Right lobe of liver (tissue), 6 donors: Measurements from ENCODE around the gene MAMSTR. TPM values are rescaled to one million over a fixed set of nuclear protein-coding genes. Genes with fewer than 3 reads are reported as not detected.

ENCODE experiments used
- ATAC-seq, 4 donors: fragments of 200-7000 bp; cut with Tn5 transposase; one replicate each; pipeline ENCODE4 v1.9.1; 2020; ENCODE audit warnings: mild to moderate bottlenecking in 4 of 4, moderate library complexity in 4 of 4
- DNase-seq, 3 donors: peaks; one replicate each; pipeline ENCODE4 v3.0.0-alpha.2; 2020
- H3K27ac ChIP-seq, 3 donors: fragments of 200-600 bp; one replicate each; pipeline ENCODE4 v1.8.0; 2022
- H3K27me3 ChIP-seq, 2 donors: fragments of 200-600 bp; one replicate each; pipeline ENCODE4 v1.8.0; 2022
- H3K36me3 ChIP-seq, 4 donors: fragments of 200-600 bp; sonication (generic) in 1 of 4; one replicate each; pipeline versions ENCODE4 v1.5.1 to v1.8.0; 2017 to 2022; ENCODE audit warnings: control low read depth in 1 of 4
- H3K4me1 ChIP-seq, 4 donors: fragments of 200-600 bp; sonication (generic) in 1 of 4; one replicate each; pipeline versions ENCODE4 v1.5.1 to v1.8.0; 2017 to 2022; ENCODE audit warnings: control low read depth in 1 of 4
- H3K4me3 ChIP-seq, 3 donors: fragments of 200-600 bp; one replicate each; pipeline ENCODE4 v1.8.0; 2022
- H3K9me3 ChIP-seq, 4 donors: fragments of 200-600 bp; sonication (generic) in 1 of 4; one replicate each; pipeline versions ENCODE4 v1.5.1 to v1.8.0; 2017 to 2022; ENCODE audit warnings: control low read depth in 1 of 4
- POLR2A ChIP-seq: fragments of 450-650 bp; IDR thresholded peaks from one replicate; pipeline ENCODE4 v1.6.1; 2017; ENCODE audit warnings: antibody characterized with exemption, mild to moderate bottlenecking
- WGBS: methylation state at CpG from one replicate; pipeline ENCODE4 v1.1.6; 2018; ENCODE audit warnings: low coverage, low lambda C conversion rate; ENCODE audit not compliant: insufficient coverage; ENCODE audit errors: missing lambda C conversion rate; 5-methylcytosine and 5-hydroxymethylcytosine counted together
- intact Hi-C, 2 donors: fragments of 100-400 bp; cut with DNase I; formaldehyde crosslinking; loops; one replicate each; pipeline versions ENCODE4 v1.11.2 to v1.14.1; 2022
- total RNA-seq, 6 experiments: library from RNA; depleted of rRNA in 2 of 6; stranded (reverse); fragments of >200 nt in 2 of 6; fragmentation: NEBNext Ultra II Directional in 3 of 6; extraction: Animal tissue kit (Norgen Biotek cat#: 25700) in 3 of 6; gene quantifications; one replicate each; pipeline versions ENCODE4 v1.1.0 to v1.2.4, GENCODE V29; 2016 to 2023
- TF ChIP-seq, protein P1 (sequence below), 4 donors: fragments of 200-600 bp in 3 of 4; fragments of 450-650 bp in 1 of 4; IDR thresholded peaks; one replicate each; pipeline versions ENCODE4 v1.5.1 to v1.8.0; 2016 to 2022; ENCODE audit warnings: antibody characterized with exemption in 4 of 4, mild to moderate bottlenecking in 2 of 4
- donor health status: DM: no; HTN: yes; CAD: no.
- donor health status: DM: no; HTN: no; CAD: no.
- donor health status: DM: no; HTN: no; CAD: no.
- donor health status: DM: no; HTN: yes; CAD: no.
- donor health status: DM: no; HTN: yes; CAD: no.

MAMSTR gene
- total RNA-seq, 6 experiments from 2014 or later = 0.22 to 0.37 (median 0.24) TPM; not detected in 1

GRCh38 chr19:48668332-48668731 lies 51.2 kb downstream of the MAMSTR start:
- DNase-seq (no peak), ATAC-seq (peak in 1 of 4 donors; percentile 35)
- Histone ChIP-seq H3K27ac (no peak overlapping the region), H3K9me3 (no peaks in the 10 kb centered on the region), H3K36me3 (no peaks in the 10 kb centered on the region), H3K4me3 (no peak overlapping the region), H3K4me1 (no peaks in the 10 kb centered on the region), H3K27me3 (no peaks in the 10 kb centered on the region)
- TF ChIP-seq, protein P1, sequence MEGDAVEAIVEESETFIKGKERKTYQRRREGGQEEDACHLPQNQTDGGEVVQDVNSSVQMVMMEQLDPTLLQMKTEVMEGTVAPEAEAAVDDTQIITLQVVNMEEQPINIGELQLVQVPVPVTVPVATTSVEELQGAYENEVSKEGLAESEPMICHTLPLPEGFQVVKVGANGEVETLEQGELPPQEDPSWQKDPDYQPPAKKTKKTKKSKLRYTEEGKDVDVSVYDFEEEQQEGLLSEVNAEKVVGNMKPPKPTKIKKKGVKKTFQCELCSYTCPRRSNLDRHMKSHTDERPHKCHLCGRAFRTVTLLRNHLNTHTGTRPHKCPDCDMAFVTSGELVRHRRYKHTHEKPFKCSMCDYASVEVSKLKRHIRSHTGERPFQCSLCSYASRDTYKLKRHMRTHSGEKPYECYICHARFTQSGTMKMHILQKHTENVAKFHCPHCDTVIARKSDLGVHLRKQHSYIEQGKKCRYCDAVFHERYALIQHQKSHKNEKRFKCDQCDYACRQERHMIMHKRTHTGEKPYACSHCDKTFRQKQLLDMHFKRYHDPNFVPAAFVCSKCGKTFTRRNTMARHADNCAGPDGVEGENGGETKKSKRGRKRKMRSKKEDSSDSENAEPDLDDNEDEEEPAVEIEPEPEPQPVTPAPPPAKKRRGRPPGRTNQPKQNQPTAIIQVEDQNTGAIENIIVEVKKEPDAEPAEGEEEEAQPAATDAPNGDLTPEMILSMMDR (IDR thresholded peaks at IDR 0.05) = no peak
- TF ChIP-seq POLR2A = no peak
- 51% methylated on average over 2 of the region's 3 CpGs for WGBS
- intact Hi-C loops = no loop called here

DNA sequence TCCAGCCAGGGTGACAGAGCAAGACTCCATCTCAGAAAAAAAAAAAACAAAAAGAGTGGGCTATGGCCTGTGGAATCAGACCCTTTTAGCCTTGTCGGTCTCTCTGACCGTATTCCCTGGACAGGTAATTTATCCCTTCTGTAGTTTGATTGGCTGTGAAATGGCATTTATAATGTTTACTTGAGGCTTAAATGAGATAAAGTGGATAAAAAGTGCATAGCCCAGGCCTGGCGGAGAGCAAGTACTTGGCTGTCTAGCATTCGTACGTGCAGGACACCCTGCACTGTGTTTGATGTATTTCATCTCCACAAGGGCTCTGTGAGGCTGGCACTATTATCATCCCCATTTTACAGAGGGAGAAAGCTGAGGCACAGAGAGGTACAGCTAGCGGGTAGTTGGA lies 53.7 kb downstream of the MAMSTR start:
- Histone ChIP-seq H3K36me3 (no peaks in the 10 kb centered on the region), H3K27me3 (no peaks in the 10 kb centered on the region), H3K27ac (no peak overlapping the region), H3K9me3 (no peaks in the 10 kb centered on the region), H3K4me1 (no peaks in the 10 kb centered on the region), H3K4me3 (no peak overlapping the region)
- ATAC-seq (no peak), DNase-seq (no peak)
- TF ChIP-seq POLR2A = no peak
- TF ChIP-seq, protein P1 (IDR thresholded peaks at IDR 0.05) = no peak
- 85% methylated on average over 5 of the region's 6 CpGs for WGBS
- intact Hi-C loops = no loop called here

DNA sequence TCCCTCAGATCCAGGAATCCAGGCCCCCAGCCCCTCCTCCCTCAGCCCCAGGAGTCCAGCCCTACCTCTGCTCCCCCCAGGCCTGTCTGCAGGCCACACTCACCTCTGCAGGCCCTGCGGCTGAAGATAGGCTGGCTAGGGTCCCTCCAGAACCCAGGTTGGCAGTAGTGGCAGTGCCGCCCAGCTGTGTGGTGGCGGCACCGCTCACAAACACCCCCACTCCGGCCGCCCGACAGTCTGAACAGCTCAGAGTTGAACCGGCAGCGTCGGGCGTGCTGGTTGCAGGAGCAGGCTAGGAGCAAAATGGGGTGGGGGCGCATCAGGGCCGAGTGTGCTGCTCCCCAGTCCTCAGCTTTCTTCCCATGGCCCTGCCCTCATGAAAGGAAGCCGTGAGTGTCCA lies 55.0 kb downstream of the MAMSTR start:
- no peaks in the 10 kb centered on the region for H3K36me3 ChIP-seq
- no peaks in the 10 kb centered on the region for H3K4me1 ChIP-seq
- DNase-seq = no peak
- no peak overlapping the region for H3K4me3 ChIP-seq
- no peaks in the 10 kb centered on the region for H3K27me3 ChIP-seq
- 69% methylated on average over 6 of the region's 14 CpGs for WGBS
- no peaks in the 10 kb centered on the region for H3K9me3 ChIP-seq
- H3K27ac ChIP-seq = no peak overlapping the region
- intact Hi-C loops = no loop called here
- TF ChIP-seq, protein P1 (IDR thresholded peaks at IDR 0.05) = no peak
- no peak for TF ChIP-seq POLR2A
- ATAC-seq = no peak

GRCh38 chr19:48663667-48664066 lies 55.9 kb downstream of the MAMSTR start:
- TF ChIP-seq, protein P1 (IDR thresholded peaks at IDR 0.05) = no peak
- TF ChIP-seq POLR2A = no peak
- no peaks in the 10 kb centered on the region for H3K36me3 ChIP-seq
- no peaks in the 10 kb centered on the region for H3K4me1 ChIP-seq
- WGBS = 82% methylated on average over 4 of the region's 4 CpGs
- no peak overlapping the region for H3K4me3 ChIP-seq
- H3K27me3 ChIP-seq = no peaks in the 10 kb centered on the region
- no peak overlapping the region for H3K27ac ChIP-seq
- H3K9me3 ChIP-seq = no peaks in the 10 kb centered on the region
- DNase-seq (no peak), ATAC-seq (no peak)
- intact Hi-C loops = no loop called here

Other genes starting within 250 kb of the MAMSTR start
- gene LMTK3, start 207.9 kb downstream of the MAMSTR start, total RNA-seq = under 1 TPM in 5 of 6 experiments, not detected in 1; 0.09 to 0.31 (median 0.12) TPM
- under 1 TPM in 1 of 6 experiments, not detected in 5; 0.61 TPM for gene SULT2B1, start 167.6 kb downstream of the MAMSTR start, total RNA-seq
- not detected for gene SPACA4, start 113.0 kb downstream of the MAMSTR start, total RNA-seq
- under 1 TPM in 2 of 6 experiments, not detected in 4; 0.22 to 0.37 TPM for gene FAM83E, start 104.6 kb downstream of the MAMSTR start, total RNA-seq
- 100 to 1,000 TPM; 355 to 867 (median 385) TPM for gene RPL18, start 100.5 kb downstream of the MAMSTR start, total RNA-seq
- gene SPHK2, start 100.2 kb downstream of the MAMSTR start, total RNA-seq = 10 to 100 TPM; 11.4 to 30.1 (median 17.2) TPM
- gene DBP, start 82.3 kb downstream of the MAMSTR start, total RNA-seq = 10 to 100 TPM in 2 of 6 experiments, 1 to 10 TPM in 4; 1.8 to 11.6 (median 3.3) TPM
- 1 to 10 TPM in 2 of 6 experiments, under 1 TPM in 4; 0.25 to 2.0 (median 0.54) TPM for gene CA11, start 73.5 kb downstream of the MAMSTR start, total RNA-seq
- under 1 TPM in 2 of 6 experiments, not detected in 4; 0.11 to 0.32 TPM for gene NTN5, start 46.7 kb downstream of the MAMSTR start, total RNA-seq
- 1 to 10 TPM in 1 of 6 experiments, not detected in 5; 2.6 TPM for gene FUT2, start 23.8 kb downstream of the MAMSTR start, total RNA-seq
- 1 to 10 TPM; 2.7 to 6.7 (median 4.9) TPM for gene RASIP1, start 20.9 kb upstream of the MAMSTR start, total RNA-seq
- gene IZUMO1, start 27.2 kb upstream of the MAMSTR start, total RNA-seq = under 1 TPM in 5 of 6 experiments, not detected in 1; 0.10 to 0.35 (median 0.13) TPM
- gene FUT1, start 32.9 kb upstream of the MAMSTR start, total RNA-seq = 1 to 10 TPM in 3 of 6 experiments, under 1 TPM in 3; 0.22 to 1.9 (median 0.93) TPM
- 10 to 100 TPM in 4 of 6 experiments, 1 to 10 TPM in 1, not detected in 1; 5.1 to 55.3 (median 32.7) TPM for gene FGF21, start 35.8 kb upstream of the MAMSTR start, total RNA-seq
- gene BCAT2, start 91.3 kb upstream of the MAMSTR start, total RNA-seq = 10 to 100 TPM in 4 of 6 experiments, 1 to 10 TPM in 2; 8.9 to 48.3 (median 12.5) TPM
- 10 to 100 TPM in 4 of 6 experiments, 1 to 10 TPM in 2; 3.5 to 78.0 (median 15.7) TPM for gene HSD17B14, start 116.8 kb upstream of the MAMSTR start, total RNA-seq
- 10 to 100 TPM in 4 of 6 experiments, 1 to 10 TPM in 2; 5.7 to 25.6 (median 12.0) TPM for gene PLEKHA4, start 148.9 kb upstream of the MAMSTR start, total RNA-seq
- gene PPP1R15A, start 152.7 kb upstream of the MAMSTR start, total RNA-seq = 10 to 100 TPM in 4 of 6 experiments, 1 to 10 TPM in 2; 4.5 to 25.6 (median 12.2) TPM
- not detected for gene TULP2, start 179.0 kb upstream of the MAMSTR start, total RNA-seq
- gene NUCB1, start 180.6 kb upstream of the MAMSTR start, total RNA-seq = 100 to 1,000 TPM; 306 to 376 (median 349) TPM
- gene DHDH, start 214.0 kb upstream of the MAMSTR start, total RNA-seq = under 1 TPM in 1 of 6 experiments, not detected in 5; 0.29 TPM
- gene BAX, start 235.2 kb upstream of the MAMSTR start, total RNA-seq = 10 to 100 TPM; 15.9 to 54.1 (median 30.8) TPM
- gene FTL, start 245.6 kb upstream of the MAMSTR start, total RNA-seq = over 10,000 TPM in 3 of 6 experiments, 1,000 to 10,000 TPM in 3; 5,005 to 19,229 (median 10,447) TPM